Left renal pelvis (tissue), 4 donors: ENCODE data around the gene RFC4. TPM values are rescaled to one million over a fixed set of nuclear protein-coding genes. Genes with fewer than 3 reads are reported as not detected.

ENCODE experiments used
- DNase-seq, 4 donors: peaks; one replicate each; pipeline ENCODE4 v3.0.0-alpha.2; 2013; ENCODE audit warnings: low read depth in 4 of 4, low spot score in 3 of 4
- polyA plus RNA-seq, 4 donors: library from polyadenylated mRNA; unstranded; fragments of 120-200 nt; gene quantifications; one replicate each; pipeline ENCODE4 v1.2.1, GENCODE V29; 2013; ENCODE audit not compliant: insufficient read length in 4 of 4

The RFC4 gene
- polyA plus RNA-seq, 4 donors = 45.9 to 58.1 (median 52.8) TPM

GRCh38 chr3:186754871-186755270 lies 51.4 kb downstream of the RFC4 start:
- no peak for DNase-seq

- no peak for DNase-seq
These were observed 52.3 kb downstream of the RFC4 start for GRCh38 chr3:186754006-186754405.

GRCh38 chr3:186751480-186751879 lies 54.8 kb downstream of the RFC4 start:
- DNase-seq = no peak

- no peak for DNase-seq
These were observed 56.0 kb downstream of the RFC4 start for GRCh38 chr3:186750316-186750715.

GRCh38 chr3:186746008-186746407 lies 60.3 kb downstream of the RFC4 start:
- DNase-seq = no peak

GRCh38 chr3:186743666-186744065 lies 62.6 kb downstream of the RFC4 start:
- no peak for DNase-seq

GRCh38 chr3:186742618-186743380 lies 63.5 kb downstream of the RFC4 start:
- DNase-seq = no peak

Other genes starting within 250 kb of the RFC4 start
- gene TBCCD1, start 239.1 kb downstream of the RFC4 start, polyA plus RNA-seq = 10 to 100 TPM; 19.3 to 23.3 (median 19.4) TPM
- gene DNAJB11, start 235.8 kb downstream of the RFC4 start, polyA plus RNA-seq = 10 to 100 TPM; 59.2 to 84.3 (median 73.5) TPM
- 10 to 100 TPM in 1 of 4 donors, 1 to 10 TPM in 1, under 1 TPM in 2; 0.26 to 69.3 (median 1.2) TPM for gene AHSG, start 193.4 kb downstream of the RFC4 start, polyA plus RNA-seq
- under 1 TPM; 0.14 to 0.23 (median 0.21) TPM for gene FETUB, start 166.1 kb downstream of the RFC4 start, polyA plus RNA-seq
- gene HRG, start 140.5 kb downstream of the RFC4 start, polyA plus RNA-seq = 1 to 10 TPM in 3 of 4 donors, under 1 TPM in 1; 0.89 to 2.5 (median 1.7) TPM
- 100 to 1,000 TPM in 3 of 4 donors, 1 to 10 TPM in 1; 8.3 to 169 (median 132) TPM for gene KNG1, start 89.1 kb downstream of the RFC4 start, polyA plus RNA-seq
- 1,000 to 10,000 TPM in 1 of 4 donors, 100 to 1,000 TPM in 3; 730 to 1,033 (median 790) TPM for gene EIF4A2, start 22.9 kb downstream of the RFC4 start, polyA plus RNA-seq
- under 1 TPM in 2 of 4 donors, not detected in 2; 0.06 to 0.29 TPM for gene ADIPOQ, start 36.2 kb upstream of the RFC4 start, polyA plus RNA-seq
- gene ST6GAL1, start 124.0 kb upstream of the RFC4 start, polyA plus RNA-seq = 10 to 100 TPM; 28.3 to 96.4 (median 69.5) TPM